Measurements from ENCODE around the gene FOXP2. TPM values are rescaled to one million over a fixed set of nuclear protein-coding genes. Genes with fewer than 3 reads are reported as not detected.
"Not testable (repeated sequence)": the region's sequence is repeated elsewhere in the genome, so short reads cannot be mapped to it uniquely, and the experiment has no call there.

FOXP2 gene
- total and polyA plus RNA-seq, 2 of the 13 experiments (the other 11 are each of a cell fraction or from before 2014, with no cell fraction given): 0.90 TPM; not detected in 1

DNA sequence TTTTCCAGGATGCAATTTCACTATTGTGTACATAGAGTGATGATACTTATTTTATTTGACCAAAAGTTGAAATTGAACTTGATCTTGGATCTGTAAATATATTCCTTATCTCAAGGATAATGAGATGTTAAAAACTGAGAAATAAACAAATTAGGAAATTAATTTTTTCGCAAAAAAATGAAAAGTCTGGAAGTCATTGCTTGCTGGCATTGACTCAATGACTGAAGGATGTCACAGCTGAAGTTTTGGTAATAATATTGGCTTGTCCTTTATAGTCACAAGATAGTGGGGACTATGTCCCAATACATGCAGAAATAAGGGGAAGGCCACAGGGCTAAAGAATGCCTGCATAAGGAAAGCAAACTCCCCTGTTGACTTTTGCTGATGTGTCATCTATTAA is 92.8 kb downstream of the FOXP2 start (continued):
- TF ChIP-seq, protein P1, sequence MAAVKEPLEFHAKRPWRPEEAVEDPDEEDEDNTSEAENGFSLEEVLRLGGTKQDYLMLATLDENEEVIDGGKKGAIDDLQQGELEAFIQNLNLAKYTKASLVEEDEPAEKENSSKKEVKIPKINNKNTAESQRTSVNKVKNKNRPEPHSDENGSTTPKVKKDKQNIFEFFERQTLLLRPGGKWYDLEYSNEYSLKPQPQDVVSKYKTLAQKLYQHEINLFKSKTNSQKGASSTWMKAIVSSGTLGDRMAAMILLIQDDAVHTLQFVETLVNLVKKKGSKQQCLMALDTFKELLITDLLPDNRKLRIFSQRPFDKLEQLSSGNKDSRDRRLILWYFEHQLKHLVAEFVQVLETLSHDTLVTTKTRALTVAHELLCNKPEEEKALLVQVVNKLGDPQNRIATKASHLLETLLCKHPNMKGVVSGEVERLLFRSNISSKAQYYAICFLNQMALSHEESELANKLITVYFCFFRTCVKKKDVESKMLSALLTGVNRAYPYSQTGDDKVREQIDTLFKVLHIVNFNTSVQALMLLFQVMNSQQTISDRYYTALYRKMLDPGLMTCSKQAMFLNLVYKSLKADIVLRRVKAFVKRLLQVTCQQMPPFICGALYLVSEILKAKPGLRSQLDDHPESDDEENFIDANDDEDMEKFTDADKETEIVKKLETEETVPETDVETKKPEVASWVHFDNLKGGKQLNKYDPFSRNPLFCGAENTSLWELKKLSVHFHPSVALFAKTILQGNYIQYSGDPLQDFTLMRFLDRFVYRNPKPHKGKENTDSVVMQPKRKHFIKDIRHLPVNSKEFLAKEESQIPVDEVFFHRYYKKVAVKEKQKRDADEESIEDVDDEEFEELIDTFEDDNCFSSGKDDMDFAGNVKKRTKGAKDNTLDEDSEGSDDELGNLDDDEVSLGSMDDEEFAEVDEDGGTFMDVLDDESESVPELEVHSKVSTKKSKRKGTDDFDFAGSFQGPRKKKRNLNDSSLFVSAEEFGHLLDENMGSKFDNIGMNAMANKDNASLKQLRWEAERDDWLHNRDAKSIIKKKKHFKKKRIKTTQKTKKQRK (IDR thresholded peaks at IDR 0.05; ENCODE audit: low read length): no peak

DNA sequence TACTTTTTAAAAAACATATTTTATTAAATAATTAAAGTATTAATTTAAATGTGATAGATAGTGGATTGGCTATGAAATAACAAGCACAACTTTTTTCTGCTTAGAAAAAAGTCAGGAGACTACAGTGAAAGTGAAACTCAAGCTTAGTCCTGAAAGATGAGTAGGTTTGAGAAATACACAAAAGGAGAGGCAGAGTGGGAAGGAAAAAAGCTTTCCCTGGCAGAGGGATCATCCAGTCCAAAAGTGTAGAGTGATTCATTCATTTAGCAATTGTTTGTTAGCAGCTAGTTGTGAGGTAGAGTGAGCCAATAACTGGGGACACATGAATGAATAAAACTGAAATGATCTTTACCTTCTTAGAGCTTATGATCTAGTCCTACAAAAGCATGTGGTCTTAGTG is 93.5 kb downstream of the FOXP2 start:
- Histone ChIP-seq H3K9me3 (ENCODE audit: low read length) (no peaks in the 10 kb centered on the region), H3K36me3 (replicated peaks in 1 of 2; ENCODE audit: control insufficient read depth in 1 of 2, insufficient read depth in 2 of 2, low read length in 2 of 2) (no peaks in the 10 kb centered on the region), H2AFZ (ENCODE audit: low read length) (no peak overlapping the region), H3K4me2 (ENCODE audit: low read depth, low read length) (no peak overlapping the region), H3K9ac (ENCODE audit: insufficient read depth, low read depth, low read length) (no peak overlapping the region), H3K4me1 (ENCODE audit: insufficient read depth, low read length) (no peaks in the 10 kb centered on the region), H3K79me2 (ENCODE audit: insufficient read depth, low read length) (no peaks in the 10 kb centered on the region), H3K27me3 (ENCODE audit: control insufficient read depth in 1 of 2, insufficient read depth in 2 of 2, low read length in 2 of 2) (no peaks in the 10 kb centered on the region), H3K4me3 (replicated peaks in 1 of 3; ENCODE audit: insufficient read depth in 1 of 3, low read depth in 2 of 3, low read length in 3 of 3) (no peak overlapping the region), H4K20me1 (ENCODE audit: insufficient read depth, low read length) (no peaks in the 10 kb centered on the region), H3K27ac (ENCODE audit: extremely low read length, insufficient read depth, low read length) (no peak overlapping the region)
- ATAC-seq (no peak), FAIRE-seq (no peak), DNase-seq (ENCODE audit: low spot score) (no peak)
- BruUV-seq (replicated peaks): no TSS peak
- POLR2A ChIA-PET: no interaction called here
- CTCF ChIA-PET (ENCODE audit: low intra/inter-chr PET ratio, low total read pairs): no interaction called here
- TF ChIP-seq HMG20B (CRISPR knock-in tag; conservative IDR thresholded peaks at IDR 0.05) (no peak), ZZZ3 (CRISPR knock-in tag; IDR thresholded peaks at IDR 0.05; ENCODE audit: borderline replicate concordance) (no peak)
- TF ChIP-seq, protein P2, sequence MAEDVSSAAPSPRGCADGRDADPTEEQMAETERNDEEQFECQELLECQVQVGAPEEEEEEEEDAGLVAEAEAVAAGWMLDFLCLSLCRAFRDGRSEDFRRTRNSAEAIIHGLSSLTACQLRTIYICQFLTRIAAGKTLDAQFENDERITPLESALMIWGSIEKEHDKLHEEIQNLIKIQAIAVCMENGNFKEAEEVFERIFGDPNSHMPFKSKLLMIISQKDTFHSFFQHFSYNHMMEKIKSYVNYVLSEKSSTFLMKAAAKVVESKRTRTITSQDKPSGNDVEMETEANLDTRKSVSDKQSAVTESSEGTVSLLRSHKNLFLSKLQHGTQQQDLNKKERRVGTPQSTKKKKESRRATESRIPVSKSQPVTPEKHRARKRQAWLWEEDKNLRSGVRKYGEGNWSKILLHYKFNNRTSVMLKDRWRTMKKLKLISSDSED (CRISPR knock-in tag; IDR thresholded peaks at IDR 0.05): no peak
- intact Hi-C loops (cut with micrococcal nuclease; ENCODE audit: unreplicated experiment) (loop anchor here (2.0 kb wide), 1 partner anchor 33 kb away; no protein-coding TSS in a partner anchor), in situ Hi-C loops (cut with HindIII; ENCODE audit: extremely low pct_ligation_motif_present, low pct_unique_long_range_greater_than_20kb) (no loop called here)

DNA sequence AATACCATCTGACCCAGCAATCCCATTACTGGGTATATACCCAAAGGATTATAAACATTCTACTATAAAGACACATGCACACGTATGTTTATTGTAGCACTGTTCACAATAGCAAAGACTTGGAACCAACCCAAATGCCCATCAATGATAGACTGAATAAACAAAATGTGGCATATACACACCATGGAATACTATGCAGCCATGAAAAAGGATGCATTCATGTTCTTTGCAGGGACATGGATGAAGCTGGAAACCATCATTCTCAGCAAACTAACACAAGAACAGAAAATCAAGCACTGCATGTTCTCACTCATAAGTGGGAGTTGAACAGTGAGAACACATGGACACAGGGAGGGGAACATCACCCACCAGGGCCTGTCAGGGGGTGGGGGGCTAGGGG is 96.2 kb downstream of the FOXP2 start:
- CTCF ChIA-PET (ENCODE audit: low intra/inter-chr PET ratio, low total read pairs); H3K27ac ChIP-seq (ENCODE audit: extremely low read length, insufficient read depth, low read length); H3K9me3 ChIP-seq (ENCODE audit: low read length); H3K9ac ChIP-seq (ENCODE audit: insufficient read depth, low read depth, low read length); H3K4me3 ChIP-seq (replicated peaks in 1 of 3; ENCODE audit: insufficient read depth in 1 of 3, low read depth in 2 of 3, low read length in 3 of 3); H3K4me1 ChIP-seq (ENCODE audit: insufficient read depth, low read length); H3K4me2 ChIP-seq (ENCODE audit: low read depth, low read length); H2AFZ ChIP-seq (ENCODE audit: low read length); FAIRE-seq; H3K79me2 ChIP-seq (ENCODE audit: insufficient read depth, low read length); ATAC-seq; POLR2A ChIA-PET; H4K20me1 ChIP-seq (ENCODE audit: insufficient read depth, low read length); BruUV-seq (replicated peaks); DNase-seq (ENCODE audit: low spot score); H3K27me3 ChIP-seq (ENCODE audit: control insufficient read depth in 1 of 2, insufficient read depth in 2 of 2, low read length in 2 of 2); intact Hi-C loops (cut with micrococcal nuclease; ENCODE audit: unreplicated experiment); H3K36me3 ChIP-seq (replicated peaks in 1 of 2; ENCODE audit: control insufficient read depth in 1 of 2, insufficient read depth in 2 of 2, low read length in 2 of 2); in situ Hi-C loops (cut with HindIII; ENCODE audit: extremely low pct_ligation_motif_present, low pct_unique_long_range_greater_than_20kb): not testable (repeated sequence)
- 89% methylated on average over 1 of the region's 1 CpG for WGBS (ENCODE audit: low lambda C conversion rate)
